GM21381 (cell line): Measurements from ENCODE around the gene CCL11.

Experiments used
- ATAC-seq: cut with Tn5 transposase; IDR thresholded peaks from one replicate; pipeline ENCODE4 v1.9.1; 2021; ENCODE audit warnings: mild to moderate bottlenecking, moderate library complexity; ENCODE audit not compliant: unreplicated experiment

CCL11 gene

GRCh38 chr17:34285286-34285792, at the start of gene CCL11:
Gene CCL11 (plus strand): TSS chr17:34285742. CDS start chr17:34285809, 67 bp downstream.
- ATAC-seq: no peak

- no peak for ATAC-seq
Measured at GRCh38 chr17:34236281-34236892, 49.2 kb upstream of the CCL11 start.

DNA sequence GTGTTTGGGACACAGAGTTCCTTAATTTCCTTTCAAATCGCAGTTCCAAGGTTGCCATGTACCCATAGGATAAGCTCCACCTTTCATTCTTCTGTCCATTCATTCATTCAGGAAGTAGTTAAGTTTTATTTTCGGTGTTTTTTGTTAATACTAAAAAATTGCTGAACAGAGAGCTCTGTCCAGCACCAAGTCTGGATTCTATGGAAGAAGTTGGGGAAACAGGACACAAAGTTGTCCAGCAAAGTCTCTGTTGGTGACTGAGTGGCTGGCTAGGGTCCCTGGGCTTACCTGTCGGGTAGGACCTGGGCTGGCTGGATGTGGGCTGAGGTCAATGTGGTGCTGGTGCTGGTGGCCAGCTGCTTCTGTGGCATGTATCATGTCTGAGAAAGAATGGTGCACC, 48.1 kb upstream of the CCL11 start:
- ATAC-seq: no peak

GRCh38 chr17:34241062-34241461, 44.5 kb upstream of the CCL11 start:
- ATAC-seq: no peak

- no peak for ATAC-seq
Measured at GRCh38 chr17:34242587-34243363, 42.8 kb upstream of the CCL11 start.

DNA sequence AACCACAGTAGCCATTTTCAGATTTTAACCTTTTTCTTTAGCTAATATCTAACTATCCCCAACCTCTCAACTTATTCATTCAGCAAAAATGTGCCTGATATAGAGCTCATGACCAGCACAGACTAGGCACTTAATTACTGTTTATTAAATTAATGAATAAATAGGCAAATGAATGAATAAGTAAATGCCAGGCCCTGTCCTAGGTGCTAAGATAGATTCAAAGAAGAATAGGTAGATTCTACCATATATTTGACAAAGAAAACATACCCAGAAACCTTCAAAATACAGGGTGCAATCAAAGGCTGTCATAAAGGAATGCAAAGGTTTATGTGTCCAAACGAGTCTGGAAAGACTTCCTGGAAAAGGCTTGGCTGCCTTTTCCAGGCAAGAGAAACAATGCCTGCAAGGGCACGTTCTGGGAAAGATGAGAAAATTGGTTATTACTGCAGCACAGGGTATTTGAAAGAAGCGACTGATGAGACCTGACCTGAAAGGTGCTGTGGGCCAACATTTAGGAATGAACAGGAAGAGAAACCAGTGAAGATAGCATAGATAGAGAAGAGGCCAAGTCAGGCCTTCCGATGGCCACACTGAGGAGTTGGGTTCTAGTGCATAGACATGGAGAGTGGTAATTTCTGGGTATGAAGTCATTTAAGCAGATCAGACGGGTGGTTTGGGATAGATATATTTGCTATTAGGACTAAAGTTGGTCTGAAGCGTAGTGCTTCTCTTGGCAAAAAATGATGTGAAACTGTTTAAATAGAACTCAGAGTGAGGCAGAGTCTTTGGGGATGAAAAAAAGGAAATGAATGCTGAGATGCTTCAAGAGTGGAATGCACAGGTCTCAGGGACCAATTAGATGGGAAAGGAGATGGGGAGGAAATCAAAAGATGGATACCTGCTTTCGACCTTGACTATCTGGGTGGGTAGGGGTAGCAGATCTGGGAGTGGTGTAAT, 41.9 kb upstream of the CCL11 start:
- ATAC-seq: no peak

- ATAC-seq: no peak
Measured at GRCh38 chr17:34245351-34245905, 40.1 kb upstream of the CCL11 start.

DNA sequence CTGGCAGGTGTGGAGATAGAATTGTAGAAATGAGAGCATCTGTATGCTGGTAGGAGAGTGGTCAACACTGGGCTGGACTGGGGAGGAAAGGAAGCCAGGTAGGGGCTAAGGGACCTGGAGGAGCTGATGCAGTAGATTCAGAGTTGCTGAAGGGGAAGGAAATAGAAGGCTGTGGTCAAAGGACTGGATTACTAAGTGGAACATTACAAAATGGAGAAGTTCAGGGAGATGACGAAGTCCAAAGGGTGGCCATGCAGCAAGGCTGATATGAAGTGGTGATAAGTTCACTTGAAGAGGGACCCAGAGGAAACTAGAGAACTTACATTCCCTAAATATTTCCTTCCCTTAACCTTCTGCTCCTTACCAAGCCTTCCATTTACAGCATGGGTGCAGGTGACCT, 39.1 kb upstream of the CCL11 start:
- ATAC-seq: no peak

DNA sequence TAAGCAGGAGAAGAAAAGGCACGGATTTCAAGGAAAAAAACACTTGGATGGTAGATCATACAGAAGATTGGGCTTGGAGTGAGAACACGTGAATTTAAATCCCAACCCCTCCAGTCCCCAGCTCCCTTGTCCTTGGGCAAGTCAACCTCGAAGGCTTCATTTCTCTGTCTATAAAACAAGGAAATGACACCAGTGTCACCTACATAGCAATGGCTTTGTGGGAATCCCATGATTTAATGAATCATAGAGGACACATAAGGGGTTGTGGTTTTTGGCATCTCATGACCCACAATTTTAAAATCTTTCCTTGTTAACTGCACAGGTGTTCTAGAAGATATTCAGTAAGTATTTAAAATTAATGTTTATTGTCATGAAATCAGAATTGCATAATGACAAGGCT, 38.7 kb upstream of the CCL11 start:
- no peak for ATAC-seq

GRCh38 chr17:34248511-34249024, 37.0 kb upstream of the CCL11 start:
- ATAC-seq: no peak

GRCh38 chr17:34249061-34249460, 36.5 kb upstream of the CCL11 start:
- no peak for ATAC-seq

DNA sequence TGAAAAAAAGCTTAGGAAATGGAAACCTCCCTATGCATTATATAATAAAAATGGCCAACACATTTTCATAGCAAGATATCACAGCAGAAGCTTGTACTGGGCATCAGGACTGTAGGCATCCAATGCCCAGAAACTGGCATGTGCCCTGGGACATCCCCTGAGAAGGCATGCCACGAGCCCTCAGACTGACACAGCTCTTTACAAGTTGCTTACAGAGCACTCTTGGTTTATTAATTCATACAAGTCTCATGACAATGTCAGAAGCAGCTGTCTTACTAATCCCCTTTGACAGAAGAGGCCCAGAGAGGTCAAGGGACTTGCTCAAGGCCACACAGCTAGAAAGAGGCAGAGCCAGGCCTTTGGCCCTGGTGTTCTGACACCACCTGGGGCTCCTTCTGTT, 36.1 kb upstream of the CCL11 start:
- no peak for ATAC-seq

GRCh38 chr17:34251186-34251585, 34.4 kb upstream of the CCL11 start:
- no peak for ATAC-seq

DNA sequence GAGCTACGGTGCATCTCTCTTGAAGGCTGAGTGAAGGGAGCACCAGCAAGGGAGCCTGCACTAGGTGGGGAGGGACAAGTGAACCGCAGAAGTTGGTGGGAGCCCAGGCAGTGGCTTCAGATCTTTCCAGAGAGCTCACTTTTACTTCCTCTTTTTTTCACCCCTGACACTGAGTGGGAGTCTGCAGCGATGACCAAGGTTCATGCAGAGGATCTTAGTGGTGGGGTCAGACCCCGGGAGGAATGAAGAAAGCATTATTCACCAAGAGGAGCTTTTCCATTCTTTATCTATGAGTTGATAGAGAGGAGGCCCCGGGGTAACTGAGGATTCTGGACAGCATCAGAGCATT, 33.5 kb upstream of the CCL11 start:
- no peak for ATAC-seq

DNA sequence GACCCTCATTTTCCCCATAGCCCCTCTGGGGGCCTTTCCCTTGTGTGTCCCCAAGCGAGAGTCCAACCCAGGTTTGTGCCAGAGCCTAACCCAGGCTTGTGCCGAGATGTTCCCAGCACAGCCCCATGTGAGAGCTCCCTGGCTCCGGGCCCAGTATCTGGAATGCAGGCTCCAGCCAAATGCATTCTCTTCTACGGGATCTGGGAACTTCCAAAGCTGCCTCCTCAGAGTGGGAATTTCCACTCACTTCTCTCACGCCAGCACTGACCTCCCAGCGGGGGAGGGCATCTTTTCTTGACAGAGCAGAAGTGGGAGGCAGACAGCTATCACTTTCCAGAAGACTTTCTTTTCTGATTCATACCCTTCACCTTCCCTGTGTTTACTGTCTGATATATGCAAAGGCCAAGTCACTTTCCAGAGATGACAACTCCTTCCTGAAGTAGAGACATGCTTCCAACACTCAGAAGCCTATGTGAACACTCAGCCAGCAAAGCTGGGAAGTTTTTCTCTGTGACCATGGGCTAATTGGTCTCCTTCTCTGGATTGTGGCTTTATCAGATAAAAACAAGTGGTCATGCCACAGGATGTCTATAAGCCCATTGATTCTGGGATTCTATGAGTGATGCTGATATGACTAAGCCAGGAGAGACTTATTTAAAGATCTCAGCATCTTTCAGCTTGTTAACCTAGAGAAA, 33.0 kb upstream of the CCL11 start:
- no peak for ATAC-seq

GRCh38 chr17:34253139-34253525, 32.4 kb upstream of the CCL11 start:
- ATAC-seq: no peak

- ATAC-seq: no peak
Measured at GRCh38 chr17:34254146-34254545, 31.4 kb upstream of the CCL11 start.

GRCh38 chr17:34254651-34255380, 30.7 kb upstream of the CCL11 start, which contains the start of gene CCL2:
Gene CCL2 (plus strand): TSS chr17:34255285. CDS start chr17:34255350, 65 bp downstream.
- no peak for ATAC-seq

DNA sequence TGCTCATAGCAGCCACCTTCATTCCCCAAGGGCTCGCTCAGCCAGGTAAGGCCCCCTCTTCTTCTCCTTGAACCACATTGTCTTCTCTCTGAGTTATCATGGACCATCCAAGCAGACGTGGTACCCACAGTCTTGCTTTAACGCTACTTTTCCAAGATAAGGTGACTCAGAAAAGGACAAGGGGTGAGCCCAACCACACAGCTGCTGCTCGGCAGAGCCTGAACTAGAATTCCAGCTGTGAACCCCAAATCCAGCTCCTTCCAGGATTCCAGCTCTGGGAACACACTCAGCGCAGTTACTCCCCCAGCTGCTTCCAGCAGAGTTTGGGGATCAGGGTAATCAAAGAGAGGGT, 30.2 kb upstream of the CCL11 start:
- no peak for ATAC-seq

GRCh38 chr17:34255841-34256240, 29.7 kb upstream of the CCL11 start:
- no peak for ATAC-seq
